GM12874 (cell line): ENCODE results near the gene EZH1.

Experiments
- CTCF ChIP-seq: IDR thresholded peaks from 2 replicates; pipeline ENCODE4 v1.5.1; 2011; ENCODE audit warnings: low read depth, mild to moderate bottlenecking, control low read depth, low read length, moderate library complexity; ENCODE audit not compliant: insufficient read depth

The EZH1 gene

GRCh38 chr17:42691021-42691545 lies 53.8 kb downstream of the EZH1 start:
- TF ChIP-seq CTCF, result no peak

- no peak for TF ChIP-seq CTCF
These were observed 54.2 kb downstream of the EZH1 start for GRCh38 chr17:42690596-42690995.

- TF ChIP-seq CTCF, result no peak
These were observed 57.0 kb downstream of the EZH1 start for GRCh38 chr17:42687707-42688320.

- no peak for TF ChIP-seq CTCF
These were observed 58.2 kb downstream of the EZH1 start for GRCh38 chr17:42686520-42687128.

GRCh38 chr17:42685831-42686230 lies 59.0 kb downstream of the EZH1 start:
- TF ChIP-seq CTCF, result no peak

- no peak for TF ChIP-seq CTCF
These were observed 59.8 kb downstream of the EZH1 start for GRCh38 chr17:42684929-42685556.

GRCh38 chr17:42683407-42684034 lies 61.3 kb downstream of the EZH1 start:
- no peak for TF ChIP-seq CTCF
